ENCODE results near the gene BMPR2. TPM values are rescaled to one million over a fixed set of nuclear protein-coding genes. Genes with fewer than 3 reads are reported as not detected.
A peak's percentile ranks its signal among the peaks of the same experiment; 100 is the strongest.

BMPR2 gene
- polyA plus RNA-seq, 3 donors: 4.1 to 6.4 (median 4.8) TPM

DNA sequence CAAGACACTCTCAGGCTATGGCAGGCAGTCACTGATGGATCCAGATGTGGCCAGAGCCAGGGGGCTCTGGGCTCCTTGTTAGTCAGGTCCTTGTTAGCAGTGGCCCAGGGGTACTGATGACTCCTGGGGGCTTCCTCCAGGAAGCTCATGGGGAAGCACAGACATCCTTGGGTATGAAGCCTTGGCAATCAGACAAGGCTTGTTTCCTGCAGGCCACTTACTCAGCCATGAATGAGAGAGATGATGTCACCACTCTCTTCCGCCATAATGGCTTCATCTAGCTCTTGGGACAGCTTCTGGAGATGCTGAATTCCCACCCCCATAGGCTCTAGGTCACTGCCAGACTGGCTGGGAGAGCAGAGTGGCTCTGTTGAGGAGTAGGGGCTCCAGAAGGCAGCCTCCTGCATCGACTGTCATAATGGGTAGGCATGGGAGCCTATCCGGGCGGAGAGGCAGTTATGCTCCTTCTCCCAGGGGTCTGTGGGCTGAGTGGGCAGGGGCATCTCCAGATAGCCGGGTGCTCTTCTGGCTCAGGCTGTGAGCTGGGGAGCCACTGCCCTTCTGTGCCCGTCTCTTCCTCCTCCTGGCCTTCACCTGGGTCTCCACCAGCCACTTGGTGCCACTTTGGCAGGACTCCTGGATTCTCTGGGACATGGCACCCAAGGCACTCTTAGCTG lies 40.2 kb upstream of the BMPR2 start:
- H3K79me2 ChIP-seq (ENCODE audit: insufficient read depth, low read length): no peaks in the 10 kb centered on the region
- H3K9ac ChIP-seq (ENCODE audit: insufficient read depth, low read length, poor library complexity, severe bottlenecking): no peak overlapping the region
- H3K4me1 Mint-ChIP-seq: no peaks in the 10 kb centered on the region
- H3K27me3 ChIP-seq (ENCODE audit: control insufficient read depth in 2 of 2, insufficient read depth in 2 of 2, low read length in 2 of 2): no peaks in the 10 kb centered on the region
- intact Hi-C loops (cut with micrococcal nuclease): no loop called here
- DNase-seq: no peak
- no peak overlapping the region for H3K4me2 ChIP-seq (replicated peaks; ENCODE audit: extremely low read depth, low read length, poor library complexity, severe bottlenecking)
- no peaks in the 10 kb centered on the region for H3K36me3 Mint-ChIP-seq
- no peaks in the 10 kb centered on the region for H4K20me1 ChIP-seq (ENCODE audit: insufficient read depth, low read length)
- no peak overlapping the region for H3K4me3 ChIP-seq (replicated peaks in 1 of 3; ENCODE audit: low read depth in 2 of 3, low read length in 3 of 3)
- no peak overlapping the region for H3K4me3 Mint-ChIP-seq
- H3K9me3 ChIP-seq (replicated peaks in 1 of 2; ENCODE audit: control insufficient read depth in 1 of 2, insufficient read depth in 1 of 2, low read length in 2 of 2): no peaks in the 10 kb centered on the region
- 98% methylated on average over 4 of the region's 6 CpGs for WGBS (ENCODE audit: insufficient coverage)
- H3K4me1 ChIP-seq (ENCODE audit: control insufficient read depth in 1 of 2, insufficient read depth in 2 of 2, low read length in 2 of 2): no peaks in the 10 kb centered on the region
- TF ChIP-seq, protein P1, sequence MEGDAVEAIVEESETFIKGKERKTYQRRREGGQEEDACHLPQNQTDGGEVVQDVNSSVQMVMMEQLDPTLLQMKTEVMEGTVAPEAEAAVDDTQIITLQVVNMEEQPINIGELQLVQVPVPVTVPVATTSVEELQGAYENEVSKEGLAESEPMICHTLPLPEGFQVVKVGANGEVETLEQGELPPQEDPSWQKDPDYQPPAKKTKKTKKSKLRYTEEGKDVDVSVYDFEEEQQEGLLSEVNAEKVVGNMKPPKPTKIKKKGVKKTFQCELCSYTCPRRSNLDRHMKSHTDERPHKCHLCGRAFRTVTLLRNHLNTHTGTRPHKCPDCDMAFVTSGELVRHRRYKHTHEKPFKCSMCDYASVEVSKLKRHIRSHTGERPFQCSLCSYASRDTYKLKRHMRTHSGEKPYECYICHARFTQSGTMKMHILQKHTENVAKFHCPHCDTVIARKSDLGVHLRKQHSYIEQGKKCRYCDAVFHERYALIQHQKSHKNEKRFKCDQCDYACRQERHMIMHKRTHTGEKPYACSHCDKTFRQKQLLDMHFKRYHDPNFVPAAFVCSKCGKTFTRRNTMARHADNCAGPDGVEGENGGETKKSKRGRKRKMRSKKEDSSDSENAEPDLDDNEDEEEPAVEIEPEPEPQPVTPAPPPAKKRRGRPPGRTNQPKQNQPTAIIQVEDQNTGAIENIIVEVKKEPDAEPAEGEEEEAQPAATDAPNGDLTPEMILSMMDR (IDR thresholded peaks at IDR 0.05): no peak
- H3K27ac ChIP-seq (ENCODE audit: low read depth in 1 of 2, low read length in 2 of 2): no peak overlapping the region
- peaks cover 0 to 3% (median 0%) of the 10 kb centered on the region in 3 donors for H3K27me3 Mint-ChIP-seq (ENCODE audit: low read depth in 3 of 3)
- H3K9me3 Mint-ChIP-seq: peaks cover 0 to 2% (median 0%) of the 10 kb centered on the region in 7 donors
- no peak overlapping the region for H2AFZ ChIP-seq (ENCODE audit: insufficient read depth, low read depth, low read length, poor library complexity, severe bottlenecking)
- H3K27ac Mint-ChIP-seq: peak overlapping the region in 1 of 7 donors; percentile 55
- no peaks in the 10 kb centered on the region for H3K36me3 ChIP-seq (replicated peaks in 1 of 2; ENCODE audit: control insufficient read depth in 1 of 2, insufficient read depth in 2 of 2, low read length in 2 of 2)

DNA sequence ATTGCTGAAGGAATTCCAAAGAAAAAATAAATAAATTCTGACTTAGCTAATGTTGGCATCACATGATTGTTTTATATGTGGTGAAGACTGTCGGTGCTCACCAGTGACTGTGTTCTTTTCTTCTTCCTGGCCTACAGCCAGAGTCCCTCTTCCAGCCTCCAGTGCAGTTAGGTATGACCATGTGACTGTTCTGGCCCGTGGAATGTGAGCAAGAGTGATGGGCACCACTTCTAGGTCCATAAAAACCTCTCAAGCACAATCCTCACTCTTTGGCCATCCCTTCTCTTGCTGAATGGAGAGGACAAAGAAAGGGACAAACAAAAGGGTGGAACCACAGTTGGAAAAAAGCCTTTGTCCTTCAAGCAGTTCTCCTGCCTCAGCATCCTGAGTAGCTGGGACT lies 39.0 kb upstream of the BMPR2 start:
- Histone ChIP-seq H3K4me1 (ENCODE audit: control insufficient read depth in 1 of 2, insufficient read depth in 2 of 2, low read length in 2 of 2) (no peaks in the 10 kb centered on the region), H3K79me2 (ENCODE audit: insufficient read depth, low read length) (no peaks in the 10 kb centered on the region), H4K20me1 (ENCODE audit: insufficient read depth, low read length) (no peaks in the 10 kb centered on the region), H3K9ac (ENCODE audit: insufficient read depth, low read length, poor library complexity, severe bottlenecking) (no peak overlapping the region), H3K27me3 (ENCODE audit: control insufficient read depth in 2 of 2, insufficient read depth in 2 of 2, low read length in 2 of 2) (no peaks in the 10 kb centered on the region), H3K4me2 (replicated peaks; ENCODE audit: extremely low read depth, low read length, poor library complexity, severe bottlenecking) (no peak overlapping the region), H3K4me3 (replicated peaks in 1 of 3; ENCODE audit: low read depth in 2 of 3, low read length in 3 of 3) (no peak overlapping the region), H2AFZ (ENCODE audit: insufficient read depth, low read depth, low read length, poor library complexity, severe bottlenecking) (no peak overlapping the region), H3K27ac (ENCODE audit: low read depth in 1 of 2, low read length in 2 of 2) (no peak overlapping the region), H3K36me3 (replicated peaks in 1 of 2; ENCODE audit: control insufficient read depth in 1 of 2, insufficient read depth in 2 of 2, low read length in 2 of 2) (no peaks in the 10 kb centered on the region), H3K9me3 (replicated peaks in 1 of 2; ENCODE audit: control insufficient read depth in 1 of 2, insufficient read depth in 1 of 2, low read length in 2 of 2) (no peaks in the 10 kb centered on the region)
- H3K27me3 Mint-ChIP-seq (ENCODE audit: low read depth in 3 of 3): peaks cover 0 to 3% (median 0%) of the 10 kb centered on the region in 3 donors
- no peak overlapping the region for H3K4me3 Mint-ChIP-seq
- H3K9me3 Mint-ChIP-seq: peaks cover 0 to 2% (median 0%) of the 10 kb centered on the region in 7 donors
- intact Hi-C loops (cut with micrococcal nuclease): no loop called here
- no peaks in the 10 kb centered on the region for H3K4me1 Mint-ChIP-seq
- DNase-seq: no peak
- TF ChIP-seq, protein P1 (IDR thresholded peaks at IDR 0.05): no peak
- H3K36me3 Mint-ChIP-seq: no peaks in the 10 kb centered on the region
- H3K27ac Mint-ChIP-seq: no peak overlapping the region
- no CpG with 5 or more reads among the region's 2 CpGs for WGBS (ENCODE audit: insufficient coverage)

Measured in CD14-positive monocyte (primary cell).